IMR-90 (cell line): Measurements from ENCODE around the gene CTBP1. TPM values are rescaled to one million over a fixed set of nuclear protein-coding genes. Genes with fewer than 3 reads are reported as not detected.

Experiments used
- ATAC-seq: fragments of 200-7000 bp; cut with Tn5 transposase; 2 replicates; pipeline ENCODE4 v1.9.1; 2020; ENCODE audit warnings: low read depth, mild to moderate bottlenecking, moderate library complexity
- BruUV-seq: library from RNA; stranded (reverse); fragments of 400-500 nt; replicated peaks from 2 replicates; lab custom pipeline; 2021; lab: Mats Ljungman, UMichigan
- CTCF ChIA-PET: fragments of 300-600 bp; formaldehyde crosslinking; extraction: SDS; loops from one replicate; lab custom pipeline; 2021; ENCODE audit warnings: antibody characterized with exemption; lab: Yijun Ruan, JAX
- POLR2A ChIA-PET: fragments of 300-600 bp; sonication (Branson Sonifier 250); formaldehyde crosslinking; loops from one replicate; lab custom pipeline; 2022; ENCODE audit warnings: antibody characterized with exemption; ENCODE audit not compliant: unreplicated experiment; lab: Charles Lee
- DNase-seq: peaks from one replicate; pipeline ENCODE4 v3.0.0; 2013
- H2AFZ ChIP-seq: replicated peaks from 2 replicates; pipeline ENCODE3; 2013; ENCODE audit warnings: low read length, mild to moderate bottlenecking; ENCODE audit not compliant: poor library complexity
- H2AK5ac ChIP-seq: 2 replicates; pipeline ENCODE4 v1.6.1; 2013; ENCODE audit warnings: low read depth, low read length, inconsistent platforms
- H2AK9ac ChIP-seq: replicated peaks from 2 replicates; pipeline ENCODE3; 2013; ENCODE audit warnings: mild to moderate bottlenecking, low read depth, low read length, moderate library complexity; ENCODE audit not compliant: poor library complexity
- H2BK120ac ChIP-seq: 2 replicates; pipeline ENCODE4 v1.6.1; 2013; ENCODE audit warnings: low read depth, low read length, inconsistent platforms
- H2BK15ac ChIP-seq: 3 replicates; pipeline ENCODE4 v1.6.1; 2013; ENCODE audit warnings: low read depth, low read length, inconsistent platforms
- H2BK20ac ChIP-seq: 2 replicates; pipeline ENCODE4 v1.6.1; 2013; ENCODE audit warnings: low read depth, mild to moderate bottlenecking, inconsistent platforms, low read length, moderate library complexity
- H2BK5ac ChIP-seq: 2 replicates; pipeline ENCODE4 v1.6.1; 2013; ENCODE audit warnings: mild to moderate bottlenecking, low read depth, low read length, inconsistent platforms; ENCODE audit not compliant: poor library complexity, severe bottlenecking
- H3K14ac ChIP-seq: replicated peaks from 2 replicates; pipeline ENCODE4 v1.6.1; 2013; ENCODE audit warnings: low read depth, low read length, inconsistent platforms
- H3K18ac ChIP-seq: 2 replicates; pipeline ENCODE4 v1.6.1; 2013; ENCODE audit warnings: low read depth, low read length, control low read depth
- H3K23ac ChIP-seq: 2 replicates; pipeline ENCODE4 v1.6.1; 2013; ENCODE audit warnings: low read depth, low read length, inconsistent platforms
- H3K27ac ChIP-seq: 2 replicates; pipeline ENCODE4 v1.5.1; 2013; ENCODE audit warnings: mild to moderate bottlenecking, control low read depth, low read length; ENCODE audit not compliant: insufficient read depth
- H3K27me3 ChIP-seq: 2 replicates; pipeline ENCODE4 v1.6.1; 2013; ENCODE audit warnings: low read length; ENCODE audit not compliant: control insufficient read depth, insufficient read depth
- H3K36me3 ChIP-seq: 2 replicates; pipeline ENCODE4 v1.6.1; 2013; ENCODE audit warnings: low read length, mixed read lengths; ENCODE audit not compliant: control insufficient read depth, insufficient read depth
- H3K4ac ChIP-seq: 2 replicates; pipeline ENCODE4 v1.6.1; 2013; ENCODE audit warnings: low read depth, low read length, inconsistent platforms
- H3K4me1 ChIP-seq: 2 replicates; pipeline ENCODE4 v1.6.1; 2013; ENCODE audit warnings: low read length, mixed read lengths; ENCODE audit not compliant: control insufficient read depth, insufficient read depth
- H3K4me2 ChIP-seq: 2 replicates; pipeline ENCODE4 v1.6.1; 2013; ENCODE audit warnings: low read depth, mild to moderate bottlenecking, control low read depth, low read length, moderate library complexity
- H3K4me3 ChIP-seq: 2 replicates; pipeline ENCODE4 v1.5.1; 2013; ENCODE audit warnings: low read depth, mild to moderate bottlenecking, control low read depth, low read length, moderate library complexity; ENCODE audit not compliant: insufficient read depth
- H3K56ac ChIP-seq: 2 replicates; pipeline ENCODE4 v1.6.1; 2013; ENCODE audit warnings: low read length, inconsistent platforms; ENCODE audit not compliant: insufficient read depth; ENCODE audit errors: extremely low read depth
- H3K79me1 ChIP-seq, 2 experiments: 2 replicates each; pipeline ENCODE4 v1.6.1; 2013; ENCODE audit warnings: low read length in 2 of 2, inconsistent platforms in 1 of 2, low read depth in 1 of 2
- H3K9ac ChIP-seq: 2 replicates; pipeline ENCODE4 v1.6.1; 2013; ENCODE audit warnings: low read depth, low read length, control low read depth
- H3K9me1 ChIP-seq: 2 replicates; pipeline ENCODE4 v1.6.1; 2013; ENCODE audit warnings: low read length, inconsistent platforms; ENCODE audit not compliant: insufficient read depth
- H3K9me3 ChIP-seq: 2 replicates; pipeline ENCODE4 v1.6.1; 2013; ENCODE audit warnings: low read length; ENCODE audit not compliant: control insufficient read depth, insufficient read depth
- H4K20me1 ChIP-seq: 2 replicates; pipeline ENCODE4 v1.6.1; 2013; ENCODE audit warnings: low read length, inconsistent platforms; ENCODE audit not compliant: insufficient read depth
- H4K5ac ChIP-seq: 2 replicates; pipeline ENCODE4 v1.6.1; 2013; ENCODE audit warnings: mild to moderate bottlenecking, low read depth, low read length, control low read depth
- H4K8ac ChIP-seq, 2 experiments: 2 replicates each; pipeline ENCODE4 v1.6.1; 2013; ENCODE audit warnings: low read depth in 2 of 2, low read length in 2 of 2, control low read depth in 1 of 2, inconsistent platforms in 1 of 2
- H4K91ac ChIP-seq: 2 replicates; pipeline ENCODE4 v1.6.1; 2013; ENCODE audit warnings: low read depth, low read length, inconsistent platforms; ENCODE audit not compliant: insufficient read depth
- BHLHE40 ChIP-seq: fragments of 150-350 bp; IDR thresholded peaks from 2 replicates; pipeline ENCODE4 v1.6.1; 2016; ENCODE audit warnings: mild to moderate bottlenecking, low read depth, low read length
- CEBPB ChIP-seq: IDR thresholded peaks from 2 replicates; pipeline ENCODE4 v1.6.1; 2012; ENCODE audit warnings: low read depth, low read length, improper control_type of control experiment
- CHD1 ChIP-seq: IDR thresholded peaks from 2 replicates; pipeline ENCODE4 v1.6.1; 2012; ENCODE audit warnings: low read depth, low read length, improper control_type of control experiment
- CTCF ChIP-seq: conservative IDR thresholded peaks from 2 replicates; pipeline ENCODE4 v1.5.1; 2012; ENCODE audit warnings: mild to moderate bottlenecking, low read depth, low read length, improper control_type of control experiment
- ELK1 ChIP-seq: fragments of 150-350 bp; IDR thresholded peaks from 2 replicates; pipeline ENCODE4 v1.6.1; 2016; ENCODE audit warnings: low read depth, mild to moderate bottlenecking, low read length, moderate library complexity, borderline replicate concordance
- FOS ChIP-seq: fragments of 150-350 bp; IDR thresholded peaks from 2 replicates; pipeline ENCODE4 v1.6.1; 2016; ENCODE audit warnings: low read depth, low read length
- MAFK ChIP-seq: IDR thresholded peaks from 2 replicates; pipeline ENCODE4 v1.6.1; 2012; ENCODE audit warnings: low read depth, low read length, improper control_type of control experiment
- MAZ ChIP-seq: IDR thresholded peaks from 2 replicates; pipeline ENCODE4 v1.6.1; 2012; ENCODE audit warnings: low read depth, mild to moderate bottlenecking, low read length, improper control_type of control experiment, moderate library complexity, borderline replicate concordance
- MXI1 ChIP-seq: IDR thresholded peaks from 2 replicates; pipeline ENCODE4 v1.6.1; 2012; ENCODE audit warnings: low read depth, mild to moderate bottlenecking, low read length, moderate library complexity, borderline replicate concordance
- NFE2L2 ChIP-seq: fragments of 150-350 bp; IDR thresholded peaks from 2 replicates; pipeline ENCODE4 v1.6.1; 2016; ENCODE audit warnings: low read depth, mild to moderate bottlenecking, low read length
- POLR2A ChIP-seq: IDR thresholded peaks from 2 replicates; pipeline ENCODE4 v1.6.1; 2012; ENCODE audit warnings: mild to moderate bottlenecking, low read depth, low read length
- RAD21 ChIP-seq: IDR thresholded peaks from 2 replicates; pipeline ENCODE4 v1.6.1; 2012; ENCODE audit warnings: low read length, improper control_type of control experiment
- RCOR1 ChIP-seq: IDR thresholded peaks from 2 replicates; pipeline ENCODE4 v1.6.1; 2012; ENCODE audit warnings: mild to moderate bottlenecking, low read length, improper control_type of control experiment; ENCODE audit not compliant: insufficient replicate concordance
- RFX5 ChIP-seq: IDR thresholded peaks from 2 replicates; pipeline ENCODE4 v1.8.0; 2012; ENCODE audit warnings: low read depth, mild to moderate bottlenecking, low read length, moderate library complexity
- SMC3 ChIP-seq: fragments of 150-350 bp; IDR thresholded peaks from 2 replicates; pipeline ENCODE4 v1.6.1; 2016; ENCODE audit warnings: low read depth, mild to moderate bottlenecking, antibody characterized with exemption, low read length, moderate library complexity
- USF2 ChIP-seq: fragments of 150-350 bp; IDR thresholded peaks from 2 replicates; pipeline ENCODE4 v1.6.1; 2017; ENCODE audit warnings: mild to moderate bottlenecking, antibody characterized with exemption, low read length, low read depth
- WGBS, 2 experiments: methylation state at CpG; one replicate each; pipeline versions ENCODE4 v1.1.5 to v1.1.7; 2013; ENCODE audit warnings: missing lambda C conversion rate in 2 of 2; ENCODE audit not compliant: insufficient read length in 1 of 2; ENCODE audit errors: extremely low coverage in 2 of 2; 5-methylcytosine and 5-hydroxymethylcytosine counted together
- dilution Hi-C: fragments of 300-500 bp; cut with HindIII; formaldehyde crosslinking; loops from one replicate; pipeline ENCODE4 v1.14.3; 2018; ENCODE audit warnings: low sequenced_read_pairs; ENCODE audit not compliant: unreplicated experiment
- in situ Hi-C: fragments of 300-500 bp; cut with MboI; formaldehyde crosslinking; loops from 3 replicates; pipeline ENCODE4 v1.14.3; 2019; ENCODE audit warnings: low sequenced_read_pairs, inconsistent platforms, mixed read lengths
- intact Hi-C: fragments of 100-400 bp; cut with micrococcal nuclease; formaldehyde crosslinking; loops from 2 replicates; pipeline ENCODE4 v1.10.0; 2022
- polyA plus RNA-seq, 3 experiments: library from polyadenylated mRNA; depleted of rRNA; stranded (reverse); fragments of >200 nt; gene quantifications; 2 replicates each; pipeline ENCODE4 v1.2.3, GENCODE V29; 2012; ENCODE audit warnings: low replicate concordance in 1 of 3
- total RNA-seq: library from RNA; depleted of rRNA; stranded (reverse); fragments of >200 nt; gene quantifications from 2 replicates; pipeline ENCODE4 v1.2.3, GENCODE V29; 2012

CTBP1 gene
- total and polyA plus RNA-seq, 2 of the 4 experiments (the other 2 are of a cell fraction): 147 to 212 TPM

GRCh38 chr4:1169691-1170096 lies 79.2 kb downstream of the CTBP1 start:
- POLR2A ChIA-PET: no interaction called here
- no peak overlapping the region for H2AFZ ChIP-seq
- H3K27ac ChIP-seq: no peak overlapping the region
- H3K23ac ChIP-seq: no peak overlapping the region
- TF ChIP-seq RAD21: no peak
- no peak for TF ChIP-seq CEBPB
- no peak for TF ChIP-seq RFX5
- TF ChIP-seq ELK1: no peak
- no peak for TF ChIP-seq MXI1
- no peak for TF ChIP-seq CTCF
- no peak for TF ChIP-seq SMC3
- no peak for TF ChIP-seq POLR2A
- TF ChIP-seq CHD1: no peak
- TF ChIP-seq MAFK: no peak
- no peak for TF ChIP-seq USF2
- no peak for TF ChIP-seq FOS
- TF ChIP-seq RCOR1: no peak
- TF ChIP-seq MAZ: no peak
- TF ChIP-seq NFE2L2: no peak
- no peak for TF ChIP-seq BHLHE40
- no peak overlapping the region for H4K91ac ChIP-seq
- H3K4me1 ChIP-seq: peaks cover 18% of the 10 kb centered on the region
- H4K20me1 ChIP-seq: no peaks in the 10 kb centered on the region
- H3K9me3 ChIP-seq: no peaks in the 10 kb centered on the region
- ATAC-seq (no peak), DNase-seq (no peak)
- no peaks in the 10 kb centered on the region for H3K27me3 ChIP-seq
- H4K8ac ChIP-seq: no peak overlapping the region
- H3K36me3 ChIP-seq: peaks cover 22% of the 10 kb centered on the region; the same call in 1 of the 2 replicates
- intact Hi-C loops: loop anchor here (5.0 kb wide), 1 partner anchor 33 kb away; no protein-coding TSS in a partner anchor
- no peak overlapping the region for H3K18ac ChIP-seq
- 94% methylated on average over 8 of the region's 13 CpGs; no CpG with 5 or more reads in 1 of the 2 experiments for WGBS, 2 experiments
- no peak overlapping the region for H3K4ac ChIP-seq
- H2BK20ac ChIP-seq: no peak overlapping the region
- H2BK15ac ChIP-seq: no peak overlapping the region
- H3K9ac ChIP-seq: no peak overlapping the region
- in situ Hi-C loops: loop anchor here (5.0 to 25.0 kb wide), 2 partner anchors 53 to 468 kb away; no protein-coding TSS in a partner anchor
- CTCF ChIA-PET: no interaction called here
- H2BK5ac ChIP-seq: no peak overlapping the region
- H3K56ac ChIP-seq: no peak overlapping the region
- H2AK5ac ChIP-seq: peak overlapping the region; percentile 56; the same call in 1 of the 2 replicates
- no peak overlapping the region for H4K5ac ChIP-seq
- H2BK120ac ChIP-seq: no peak overlapping the region
- dilution Hi-C loops: no loop called here
- peaks cover 3% of the 10 kb centered on the region; the same call in 1 of the 2 replicates for H3K9me1 ChIP-seq
- no peak overlapping the region for H3K4me3 ChIP-seq
- BruUV-seq: no TSS peak
- peaks cover 0 to 5% of the 10 kb centered on the region in 2 experiments; a peak in 1 of 4 replicates for H3K79me1 ChIP-seq
- no peak overlapping the region for H3K4me2 ChIP-seq
- no peak overlapping the region for H2AK9ac ChIP-seq
- no peak overlapping the region for H3K14ac ChIP-seq
